GM12891 (cell line): Measurements from ENCODE around the gene KATNBL1.
"Not testable (repeated sequence)": the region's sequence is repeated elsewhere in the genome, so short reads cannot be mapped to it uniquely, and the experiment has no call there.

ENCODE experiments used
- POLR2A ChIP-seq: IDR thresholded peaks from 2 replicates; pipeline ENCODE4 v1.6.1; 2011; ENCODE audit warnings: low read depth, low read length, control low read depth
- POLR2AphosphoS5 ChIP-seq: IDR thresholded peaks from 2 replicates; pipeline ENCODE4 v1.6.1; 2011; ENCODE audit warnings: low read depth, low read length, control low read depth

DNA sequence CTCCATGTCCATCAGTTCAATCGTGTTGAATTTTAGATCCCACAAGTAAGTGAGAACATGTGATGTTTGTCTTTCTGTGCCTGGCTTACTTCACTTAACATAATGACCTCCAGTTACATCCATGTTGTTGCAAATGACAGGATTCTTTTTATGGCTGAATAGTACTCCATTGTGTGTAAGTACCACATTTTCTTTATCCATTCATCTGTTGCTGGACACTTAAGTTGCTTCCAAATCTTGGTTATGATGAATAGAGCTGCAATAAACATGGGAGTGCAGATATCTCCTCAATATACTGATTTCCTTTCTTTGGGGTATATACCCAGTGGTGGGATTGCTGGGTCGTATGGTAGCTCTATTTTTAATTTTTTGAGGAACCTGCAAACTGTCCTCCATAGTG lies 89.5 kb downstream of the KATNBL1 start:
- TF ChIP-seq POLR2A, POLR2AphosphoS5: not testable (repeated sequence)
